Measurements from ENCODE around the gene MAFF. TPM values are rescaled to one million over a fixed set of nuclear protein-coding genes. Genes with fewer than 3 reads are reported as not detected.

The MAFF gene
- polyA plus RNA-seq, 4 donors: 2.5 to 4.9 (median 3.1) TPM

Other genes starting within 250 kb of the MAFF start
- 1 to 10 TPM; 6.1 to 8.0 (median 6.8) TPM for gene C22orf23, start 248.4 kb upstream of the MAFF start, polyA plus RNA-seq (ENCODE audit: insufficient read length in 4 of 4)
- 10 to 100 TPM; 55.4 to 82.1 (median 63.8) TPM for gene POLR2F, start 248.3 kb upstream of the MAFF start, polyA plus RNA-seq (ENCODE audit: insufficient read length in 4 of 4)
- 1 to 10 TPM in 3 of 4 donors, under 1 TPM in 1; 0.91 to 3.8 (median 1.3) TPM for gene SOX10, start 217.4 kb upstream of the MAFF start, polyA plus RNA-seq (ENCODE audit: insufficient read length in 4 of 4)
- 10 to 100 TPM; 27.5 to 38.8 (median 29.3) TPM for gene PICK1, start 144.6 kb upstream of the MAFF start, polyA plus RNA-seq (ENCODE audit: insufficient read length in 4 of 4)
- gene SLC16A8, start 117.8 kb upstream of the MAFF start, polyA plus RNA-seq (ENCODE audit: insufficient read length in 4 of 4): 1 to 10 TPM in 3 of 4 donors, under 1 TPM in 1; 0.72 to 1.8 (median 1.1) TPM
- 1 to 10 TPM; 5.0 to 7.5 (median 6.6) TPM for gene BAIAP2L2, start 91.3 kb upstream of the MAFF start, polyA plus RNA-seq (ENCODE audit: insufficient read length in 4 of 4)
- gene PLA2G6, start 20.2 kb upstream of the MAFF start, polyA plus RNA-seq (ENCODE audit: insufficient read length in 4 of 4): 10 to 100 TPM; 36.5 to 47.8 (median 39.9) TPM
- 10 to 100 TPM; 37.9 to 45.4 (median 40.9) TPM for gene TMEM184B, start 71.0 kb downstream of the MAFF start, polyA plus RNA-seq (ENCODE audit: insufficient read length in 4 of 4)
- 100 to 1,000 TPM; 111 to 146 (median 127) TPM for gene CSNK1E, start 115.4 kb downstream of the MAFF start, polyA plus RNA-seq (ENCODE audit: insufficient read length in 4 of 4)